COLO668 (cell line): ENCODE data around the gene TSPAN11.

Experiments used
- DNase-seq: peaks from one replicate; lab custom pipeline; 2025; ENCODE audit not compliant: unreplicated experiment; lab: John Stamatoyannopoulos, UW

TSPAN11 gene

GRCh38 chr12:31037931-31038330, 111.4 kb downstream of the TSPAN11 start:
- no peak for DNase-seq

GRCh38 chr12:31041033-31041564, 114.6 kb downstream of the TSPAN11 start:
- DNase-seq: no peak
